ENCODE data around the gene MIA2. TPM values are rescaled to one million over a fixed set of nuclear protein-coding genes. Genes with fewer than 3 reads are reported as not detected.

The MIA2 gene
- polyA plus RNA-seq, 1 of the 3 experiments (the other 2 are of a cell fraction), result 2.6 TPM

DNA sequence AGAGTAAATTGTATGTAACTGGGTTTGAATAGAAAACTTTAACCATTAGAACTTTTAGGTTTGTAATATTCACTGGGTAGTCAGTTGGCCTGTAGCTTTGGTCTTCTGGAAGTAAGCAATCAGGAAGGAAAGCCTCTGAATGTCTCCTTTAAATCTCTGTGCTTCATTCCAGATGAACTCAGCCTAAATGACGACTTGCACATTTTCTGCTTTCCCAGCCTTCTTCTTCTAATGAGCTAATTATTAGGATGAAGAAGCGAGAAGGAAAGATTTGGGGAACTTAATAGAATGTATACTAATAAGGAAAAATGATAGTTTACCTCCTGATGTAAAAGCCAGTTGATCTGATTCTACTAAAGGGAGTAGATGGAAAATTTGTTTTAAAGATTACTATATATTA lies 90.4 kb downstream of the MIA2 start:
- 100% methylated on average over 2 of the region's 2 CpGs for WGBS (ENCODE audit: low lambda C conversion rate)
- Histone ChIP-seq H3K27ac (ENCODE audit: low read depth in 2 of 2, low read length in 1 of 2) (no peak overlapping the region), H3K36me3 (replicated peaks in 1 of 2; ENCODE audit: control insufficient read depth in 1 of 2, insufficient read depth in 2 of 2, low read length in 1 of 2) (no peaks in the 10 kb centered on the region), H3K4me1 (ENCODE audit: control insufficient read depth in 1 of 2, insufficient read depth in 2 of 2, low read depth in 1 of 2, low read length in 1 of 2) (no peaks in the 10 kb centered on the region), H3K79me2 (ENCODE audit: insufficient read depth) (no peaks in the 10 kb centered on the region), H3K4me3 (ENCODE audit: low read depth in 2 of 2, low read length in 1 of 2) (no peak overlapping the region), H3K27me3 (ENCODE audit: insufficient read depth) (no peaks in the 10 kb centered on the region), H3K4me2 (no peak overlapping the region), H3K9me3 (no peaks in the 10 kb centered on the region), H3F3A (replicated peaks; ENCODE audit: insufficient read depth) (no peaks in the 10 kb centered on the region), H3K9me2 (no peaks in the 10 kb centered on the region), H2AFZ (ENCODE audit: low read depth) (no peak overlapping the region), H3K9ac (no peak overlapping the region), H4K20me1 (ENCODE audit: insufficient read depth) (no peaks in the 10 kb centered on the region)
- TF ChIP-seq FOXM1 (IDR thresholded peaks at IDR 0.05; ENCODE audit: low read depth), result no peak
- TF ChIP-seq MXI1 (IDR thresholded peaks at IDR 0.05; ENCODE audit: low read depth, low read length), result no peak
- TF ChIP-seq RFX5 (IDR thresholded peaks at IDR 0.05; ENCODE audit: low read length), result no peak
- no peak for TF ChIP-seq GABPA (IDR thresholded peaks at IDR 0.05; ENCODE audit: low read depth)
- no peak for TF ChIP-seq SMC3 (IDR thresholded peaks at IDR 0.05; ENCODE audit: low read depth, low read length)
- TF ChIP-seq TCF12 (IDR thresholded peaks at IDR 0.05), result no peak
- TF ChIP-seq YY1 (IDR thresholded peaks at IDR 0.05; ENCODE audit: low read depth), result no peak
- no peak for TF ChIP-seq MEF2A (IDR thresholded peaks at IDR 0.05; ENCODE audit: borderline replicate concordance, low read depth)
- no peak for TF ChIP-seq JUND (IDR thresholded peaks at IDR 0.05)
- no peak for TF ChIP-seq ELF1 (IDR thresholded peaks at IDR 0.05)
- no peak for TF ChIP-seq TAF1 (IDR thresholded peaks at IDR 0.05; ENCODE audit: borderline replicate concordance, low read depth, low read length)
- no peak for TF ChIP-seq SIN3A (IDR thresholded peaks at IDR 0.05; ENCODE audit: borderline replicate concordance, low read depth, low read length)
- no peak for TF ChIP-seq RCOR1 (IDR thresholded peaks at IDR 0.05; ENCODE audit: low read length)
- DNase-seq, result no peak
- ChIA-PET CTCF (no interaction called here), POLR2A (no interaction called here)

DNA sequence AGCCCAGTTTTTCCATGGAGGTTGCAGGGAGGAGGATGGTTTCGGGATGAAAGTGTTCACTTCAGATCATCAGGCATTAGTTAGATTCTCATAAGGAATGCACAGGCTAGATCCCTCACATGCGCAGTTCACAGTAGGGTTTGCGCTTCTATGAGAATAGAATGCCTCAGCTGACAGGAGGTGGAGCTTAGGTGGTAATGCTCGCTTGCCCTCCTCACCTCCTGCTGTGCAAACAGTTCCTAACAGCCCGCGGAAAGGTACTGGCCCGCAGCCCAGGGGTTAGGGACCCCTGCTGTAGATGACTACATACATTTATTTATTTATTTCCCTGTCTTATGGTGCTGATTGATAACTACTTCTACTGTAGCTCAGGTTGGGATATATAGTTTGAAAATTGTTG lies 105.3 kb downstream of the MIA2 start:
- no peaks in the 10 kb centered on the region for H3K27me3 ChIP-seq (ENCODE audit: insufficient read depth)
- no peaks in the 10 kb centered on the region for H3F3A ChIP-seq (replicated peaks; ENCODE audit: insufficient read depth)
- H3K27ac ChIP-seq (ENCODE audit: low read depth in 2 of 2, low read length in 1 of 2), result no peak overlapping the region
- no peaks in the 10 kb centered on the region for H3K36me3 ChIP-seq (replicated peaks in 1 of 2; ENCODE audit: control insufficient read depth in 1 of 2, insufficient read depth in 2 of 2, low read length in 1 of 2)
- ChIA-PET CTCF (no interaction called here), POLR2A (no interaction called here)
- H3K79me2 ChIP-seq (ENCODE audit: insufficient read depth), result no peaks in the 10 kb centered on the region
- H3K4me3 ChIP-seq (ENCODE audit: low read depth in 2 of 2, low read length in 1 of 2), result no peak overlapping the region
- H2AFZ ChIP-seq (ENCODE audit: low read depth), result no peak overlapping the region
- no peak overlapping the region for H3K4me2 ChIP-seq
- no peak for TF ChIP-seq TAF1 (IDR thresholded peaks at IDR 0.05; ENCODE audit: borderline replicate concordance, low read depth, low read length)
- TF ChIP-seq GATA2 (CRISPR knock-in tag; IDR thresholded peaks at IDR 0.05), result no peak
- no peak for TF ChIP-seq SIN3A (IDR thresholded peaks at IDR 0.05; ENCODE audit: borderline replicate concordance, low read depth, low read length)
- TF ChIP-seq YY1 (IDR thresholded peaks at IDR 0.05; ENCODE audit: low read depth), result no peak
- no peak for TF ChIP-seq MEF2A (IDR thresholded peaks at IDR 0.05; ENCODE audit: borderline replicate concordance, low read depth)
- TF ChIP-seq, protein P1, sequence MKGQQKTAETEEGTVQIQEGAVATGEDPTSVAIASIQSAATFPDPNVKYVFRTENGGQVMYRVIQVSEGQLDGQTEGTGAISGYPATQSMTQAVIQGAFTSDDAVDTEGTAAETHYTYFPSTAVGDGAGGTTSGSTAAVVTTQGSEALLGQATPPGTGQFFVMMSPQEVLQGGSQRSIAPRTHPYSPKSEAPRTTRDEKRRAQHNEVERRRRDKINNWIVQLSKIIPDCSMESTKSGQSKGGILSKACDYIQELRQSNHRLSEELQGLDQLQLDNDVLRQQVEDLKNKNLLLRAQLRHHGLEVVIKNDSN (IDR thresholded peaks at IDR 0.05; ENCODE audit: borderline replicate concordance, low read depth), result no peak
- no peak for TF ChIP-seq FOSL2 (IDR thresholded peaks at IDR 0.05; ENCODE audit: borderline replicate concordance, low read depth)
- TF ChIP-seq FOXJ3 (CRISPR knock-in tag; IDR thresholded peaks at IDR 0.05), result no peak
- no peak for TF ChIP-seq RFX5 (IDR thresholded peaks at IDR 0.05; ENCODE audit: low read length)
- no peak for TF ChIP-seq RXRA (IDR thresholded peaks at IDR 0.05; ENCODE audit: borderline replicate concordance, low read depth)
- TF ChIP-seq EP300 (IDR thresholded peaks at IDR 0.05; ENCODE audit: borderline replicate concordance in 1 of 2, low read depth in 1 of 2, low read length in 1 of 2), result no peak
- no peak for TF ChIP-seq CHD2 (IDR thresholded peaks at IDR 0.05; ENCODE audit: low read length, partially characterized antibody)
- TF ChIP-seq POLR2AphosphoS5 (IDR thresholded peaks at IDR 0.05; ENCODE audit: low read depth, low read length), result no peak
- no peak for TF ChIP-seq SMC3 (IDR thresholded peaks at IDR 0.05; ENCODE audit: low read depth, low read length)
- no peak for TF ChIP-seq RAD21 (IDR thresholded peaks at IDR 0.05; ENCODE audit: low read length)
- TF ChIP-seq, protein P2, sequence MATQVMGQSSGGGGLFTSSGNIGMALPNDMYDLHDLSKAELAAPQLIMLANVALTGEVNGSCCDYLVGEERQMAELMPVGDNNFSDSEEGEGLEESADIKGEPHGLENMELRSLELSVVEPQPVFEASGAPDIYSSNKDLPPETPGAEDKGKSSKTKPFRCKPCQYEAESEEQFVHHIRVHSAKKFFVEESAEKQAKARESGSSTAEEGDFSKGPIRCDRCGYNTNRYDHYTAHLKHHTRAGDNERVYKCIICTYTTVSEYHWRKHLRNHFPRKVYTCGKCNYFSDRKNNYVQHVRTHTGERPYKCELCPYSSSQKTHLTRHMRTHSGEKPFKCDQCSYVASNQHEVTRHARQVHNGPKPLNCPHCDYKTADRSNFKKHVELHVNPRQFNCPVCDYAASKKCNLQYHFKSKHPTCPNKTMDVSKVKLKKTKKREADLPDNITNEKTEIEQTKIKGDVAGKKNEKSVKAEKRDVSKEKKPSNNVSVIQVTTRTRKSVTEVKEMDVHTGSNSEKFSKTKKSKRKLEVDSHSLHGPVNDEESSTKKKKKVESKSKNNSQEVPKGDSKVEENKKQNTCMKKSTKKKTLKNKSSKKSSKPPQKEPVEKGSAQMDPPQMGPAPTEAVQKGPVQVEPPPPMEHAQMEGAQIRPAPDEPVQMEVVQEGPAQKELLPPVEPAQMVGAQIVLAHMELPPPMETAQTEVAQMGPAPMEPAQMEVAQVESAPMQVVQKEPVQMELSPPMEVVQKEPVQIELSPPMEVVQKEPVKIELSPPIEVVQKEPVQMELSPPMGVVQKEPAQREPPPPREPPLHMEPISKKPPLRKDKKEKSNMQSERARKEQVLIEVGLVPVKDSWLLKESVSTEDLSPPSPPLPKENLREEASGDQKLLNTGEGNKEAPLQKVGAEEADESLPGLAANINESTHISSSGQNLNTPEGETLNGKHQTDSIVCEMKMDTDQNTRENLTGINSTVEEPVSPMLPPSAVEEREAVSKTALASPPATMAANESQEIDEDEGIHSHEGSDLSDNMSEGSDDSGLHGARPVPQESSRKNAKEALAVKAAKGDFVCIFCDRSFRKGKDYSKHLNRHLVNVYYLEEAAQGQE (IDR thresholded peaks at IDR 0.05; ENCODE audit: low read depth, low read length), result no peak
- no peak for TF ChIP-seq EZH2phosphoT487 (IDR thresholded peaks at IDR 0.05; ENCODE audit: borderline replicate concordance, low read depth)
- TF ChIP-seq, protein P3, sequence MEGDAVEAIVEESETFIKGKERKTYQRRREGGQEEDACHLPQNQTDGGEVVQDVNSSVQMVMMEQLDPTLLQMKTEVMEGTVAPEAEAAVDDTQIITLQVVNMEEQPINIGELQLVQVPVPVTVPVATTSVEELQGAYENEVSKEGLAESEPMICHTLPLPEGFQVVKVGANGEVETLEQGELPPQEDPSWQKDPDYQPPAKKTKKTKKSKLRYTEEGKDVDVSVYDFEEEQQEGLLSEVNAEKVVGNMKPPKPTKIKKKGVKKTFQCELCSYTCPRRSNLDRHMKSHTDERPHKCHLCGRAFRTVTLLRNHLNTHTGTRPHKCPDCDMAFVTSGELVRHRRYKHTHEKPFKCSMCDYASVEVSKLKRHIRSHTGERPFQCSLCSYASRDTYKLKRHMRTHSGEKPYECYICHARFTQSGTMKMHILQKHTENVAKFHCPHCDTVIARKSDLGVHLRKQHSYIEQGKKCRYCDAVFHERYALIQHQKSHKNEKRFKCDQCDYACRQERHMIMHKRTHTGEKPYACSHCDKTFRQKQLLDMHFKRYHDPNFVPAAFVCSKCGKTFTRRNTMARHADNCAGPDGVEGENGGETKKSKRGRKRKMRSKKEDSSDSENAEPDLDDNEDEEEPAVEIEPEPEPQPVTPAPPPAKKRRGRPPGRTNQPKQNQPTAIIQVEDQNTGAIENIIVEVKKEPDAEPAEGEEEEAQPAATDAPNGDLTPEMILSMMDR (IDR thresholded peaks at IDR 0.05), result no peak
- DNase-seq, result no peak
- no peaks in the 10 kb centered on the region for H3K4me1 ChIP-seq (ENCODE audit: control insufficient read depth in 1 of 2, insufficient read depth in 2 of 2, low read depth in 1 of 2, low read length in 1 of 2)
- WGBS (ENCODE audit: low lambda C conversion rate), result 88% methylated on average over 7 of the region's 7 CpGs
- H3K9me2 ChIP-seq, result no peaks in the 10 kb centered on the region
- H3K9me3 ChIP-seq, result no peaks in the 10 kb centered on the region
- no peak overlapping the region for H3K9ac ChIP-seq
- H4K20me1 ChIP-seq (ENCODE audit: insufficient read depth), result no peaks in the 10 kb centered on the region
